Adrenal gland (tissue), 5 donors: ENCODE measurements around the gene ELMO3.

Source experiments
- POLR2A ChIP-seq, 2 donors: fragments of 450-650 bp; IDR thresholded peaks; one replicate each; pipeline ENCODE4 v1.6.1; 2017; ENCODE audit warnings: antibody characterized with exemption in 2 of 2, mild to moderate bottlenecking in 2 of 2, moderate library complexity in 1 of 2
- TF ChIP-seq, protein P1 (sequence below), 6 experiments: fragments of 450-650 bp in 4 of 6; fragments of 200-600 bp in 2 of 6; sonication (generic) in 1 of 6; IDR thresholded peaks; 1 replicate in 5 of 6; 2 replicates in 1 of 6; pipeline versions ENCODE4 v1.5.1 to v1.8.0; 2016 to 2021; ENCODE audit warnings: antibody characterized with exemption in 6 of 6, mild to moderate bottlenecking in 2 of 6, moderate library complexity in 1 of 6
- donor health status: DM: no; HTN: no; CAD: no.

DNA sequence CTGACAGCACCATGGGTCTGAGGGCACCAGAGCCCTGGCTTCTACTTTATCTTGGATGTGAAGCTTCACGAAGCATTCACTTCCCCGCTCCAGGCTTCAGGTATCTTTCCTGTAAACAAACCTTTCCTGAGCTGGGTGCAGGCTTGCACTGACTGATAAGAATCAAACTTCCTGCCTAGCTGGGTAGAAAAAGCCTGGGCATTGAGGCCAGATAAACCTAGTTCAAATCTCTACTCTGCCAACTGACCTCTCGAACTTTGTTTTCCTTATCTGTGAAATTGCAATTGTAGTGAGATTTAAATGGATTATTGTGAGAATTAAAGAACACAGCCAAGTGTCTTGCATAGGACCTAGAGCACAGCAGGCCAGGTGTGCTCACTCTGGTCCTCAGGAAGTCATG is 25.1 kb downstream of the ELMO3 start:
- TF ChIP-seq, protein P1, sequence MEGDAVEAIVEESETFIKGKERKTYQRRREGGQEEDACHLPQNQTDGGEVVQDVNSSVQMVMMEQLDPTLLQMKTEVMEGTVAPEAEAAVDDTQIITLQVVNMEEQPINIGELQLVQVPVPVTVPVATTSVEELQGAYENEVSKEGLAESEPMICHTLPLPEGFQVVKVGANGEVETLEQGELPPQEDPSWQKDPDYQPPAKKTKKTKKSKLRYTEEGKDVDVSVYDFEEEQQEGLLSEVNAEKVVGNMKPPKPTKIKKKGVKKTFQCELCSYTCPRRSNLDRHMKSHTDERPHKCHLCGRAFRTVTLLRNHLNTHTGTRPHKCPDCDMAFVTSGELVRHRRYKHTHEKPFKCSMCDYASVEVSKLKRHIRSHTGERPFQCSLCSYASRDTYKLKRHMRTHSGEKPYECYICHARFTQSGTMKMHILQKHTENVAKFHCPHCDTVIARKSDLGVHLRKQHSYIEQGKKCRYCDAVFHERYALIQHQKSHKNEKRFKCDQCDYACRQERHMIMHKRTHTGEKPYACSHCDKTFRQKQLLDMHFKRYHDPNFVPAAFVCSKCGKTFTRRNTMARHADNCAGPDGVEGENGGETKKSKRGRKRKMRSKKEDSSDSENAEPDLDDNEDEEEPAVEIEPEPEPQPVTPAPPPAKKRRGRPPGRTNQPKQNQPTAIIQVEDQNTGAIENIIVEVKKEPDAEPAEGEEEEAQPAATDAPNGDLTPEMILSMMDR (IDR thresholded peaks at IDR 0.05), result no peak
- no peak for TF ChIP-seq POLR2A (IDR thresholded peaks at IDR 0.05)
